ENCODE data around the gene TUBGCP3.

The TUBGCP3 gene

GRCh38 chr13:112441226-112441625, 146.7 kb downstream of the TUBGCP3 start:
- H3K27me3 ChIP-seq (ENCODE audit: low read length): no peaks in the 10 kb centered on the region
- H4K20me1 ChIP-seq (ENCODE audit: low read depth, low read length): no peaks in the 10 kb centered on the region
- H3K9ac ChIP-seq (ENCODE audit: low read length): no peak overlapping the region

DNA sequence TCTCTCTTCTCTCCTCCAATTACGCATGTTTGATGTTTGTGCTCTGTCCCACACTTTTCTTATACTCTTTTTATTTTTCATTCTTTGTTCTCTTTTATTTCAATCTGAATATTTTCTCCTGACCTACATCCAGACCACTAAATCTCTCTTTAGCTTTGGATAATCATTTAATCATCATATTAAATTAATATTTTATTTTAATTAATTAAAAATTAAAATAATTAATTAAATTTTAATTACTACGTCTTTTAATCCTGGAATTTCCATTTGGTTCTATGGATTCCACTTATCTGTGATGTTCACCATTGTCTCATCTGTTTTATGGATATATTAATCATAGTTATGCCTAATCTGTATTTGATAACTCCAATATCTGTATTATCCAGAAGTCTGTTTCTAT, 149.4 kb downstream of the TUBGCP3 start:
- H4K20me1 ChIP-seq (ENCODE audit: low read depth, low read length): no peaks in the 10 kb centered on the region
- no peak overlapping the region for H3K9ac ChIP-seq (ENCODE audit: low read length)
- no peaks in the 10 kb centered on the region for H3K36me3 ChIP-seq (ENCODE audit: low read length)
- no peak overlapping the region for H3K27ac ChIP-seq (ENCODE audit: low read depth, low read length)
- H3K79me2 ChIP-seq (ENCODE audit: insufficient read depth, low read length): no peaks in the 10 kb centered on the region
- H2AFZ ChIP-seq (ENCODE audit: low read depth, low read length, severe bottlenecking): no peak overlapping the region
- H3K9me2 ChIP-seq (replicated peaks; ENCODE audit: insufficient read depth, low read length): no peaks in the 10 kb centered on the region
- TF ChIP-seq, protein P1, sequence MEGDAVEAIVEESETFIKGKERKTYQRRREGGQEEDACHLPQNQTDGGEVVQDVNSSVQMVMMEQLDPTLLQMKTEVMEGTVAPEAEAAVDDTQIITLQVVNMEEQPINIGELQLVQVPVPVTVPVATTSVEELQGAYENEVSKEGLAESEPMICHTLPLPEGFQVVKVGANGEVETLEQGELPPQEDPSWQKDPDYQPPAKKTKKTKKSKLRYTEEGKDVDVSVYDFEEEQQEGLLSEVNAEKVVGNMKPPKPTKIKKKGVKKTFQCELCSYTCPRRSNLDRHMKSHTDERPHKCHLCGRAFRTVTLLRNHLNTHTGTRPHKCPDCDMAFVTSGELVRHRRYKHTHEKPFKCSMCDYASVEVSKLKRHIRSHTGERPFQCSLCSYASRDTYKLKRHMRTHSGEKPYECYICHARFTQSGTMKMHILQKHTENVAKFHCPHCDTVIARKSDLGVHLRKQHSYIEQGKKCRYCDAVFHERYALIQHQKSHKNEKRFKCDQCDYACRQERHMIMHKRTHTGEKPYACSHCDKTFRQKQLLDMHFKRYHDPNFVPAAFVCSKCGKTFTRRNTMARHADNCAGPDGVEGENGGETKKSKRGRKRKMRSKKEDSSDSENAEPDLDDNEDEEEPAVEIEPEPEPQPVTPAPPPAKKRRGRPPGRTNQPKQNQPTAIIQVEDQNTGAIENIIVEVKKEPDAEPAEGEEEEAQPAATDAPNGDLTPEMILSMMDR (IDR thresholded peaks at IDR 0.05; ENCODE audit: insufficient read depth, low read length, poor library complexity, severe bottlenecking): no peak
- TF ChIP-seq EZH2phosphoT487 (conservative IDR thresholded peaks at IDR 0.05; ENCODE audit: low read length): no peak
- H3K4me2 ChIP-seq (ENCODE audit: low read depth, low read length, poor library complexity, severe bottlenecking): no peak overlapping the region
- peaks cover 4% of the 10 kb centered on the region; the same call in 1 of the 2 replicates for H3K9me3 ChIP-seq (ENCODE audit: insufficient read depth, low read length)
- no peaks in the 10 kb centered on the region for H3K27me3 ChIP-seq (ENCODE audit: low read length)
- no peaks in the 10 kb centered on the region for H3F3A ChIP-seq (ENCODE audit: insufficient read depth)
- H3K4me3 ChIP-seq (ENCODE audit: insufficient read depth, low read length, poor library complexity, severe bottlenecking): no peak overlapping the region

More at GRCh38 chr13:112441226-112441625, 146.7 kb downstream of the TUBGCP3 start:
- no peak overlapping the region for H3K27ac ChIP-seq (ENCODE audit: low read depth, low read length)
- H3K79me2 ChIP-seq (ENCODE audit: insufficient read depth, low read length): no peaks in the 10 kb centered on the region
- no peaks in the 10 kb centered on the region for H3F3A ChIP-seq (ENCODE audit: insufficient read depth)
- H2AFZ ChIP-seq (ENCODE audit: low read depth, low read length, severe bottlenecking): no peak overlapping the region
- H3K4me2 ChIP-seq (ENCODE audit: low read depth, low read length, poor library complexity, severe bottlenecking): no peak overlapping the region
- peaks cover 4% of the 10 kb centered on the region; the same call in 1 of the 2 replicates for H3K9me3 ChIP-seq (ENCODE audit: insufficient read depth, low read length)
- no peak overlapping the region for H3K4me3 ChIP-seq (ENCODE audit: insufficient read depth, low read length, poor library complexity, severe bottlenecking)
- no peaks in the 10 kb centered on the region for H3K36me3 ChIP-seq (ENCODE audit: low read length)
- TF ChIP-seq EZH2phosphoT487 (conservative IDR thresholded peaks at IDR 0.05; ENCODE audit: low read length): no peak
- TF ChIP-seq, protein P1 (IDR thresholded peaks at IDR 0.05; ENCODE audit: insufficient read depth, low read length, poor library complexity, severe bottlenecking): no peak
- no peaks in the 10 kb centered on the region for H3K9me2 ChIP-seq (replicated peaks; ENCODE audit: insufficient read depth, low read length)

- no peaks in the 10 kb centered on the region for H3K36me3 ChIP-seq (ENCODE audit: low read length)
- no peaks in the 10 kb centered on the region for H3K9me2 ChIP-seq (replicated peaks; ENCODE audit: insufficient read depth, low read length)
- peaks cover 4% of the 10 kb centered on the region; the same call in 1 of the 2 replicates for H3K9me3 ChIP-seq (ENCODE audit: insufficient read depth, low read length)
- H3F3A ChIP-seq (ENCODE audit: insufficient read depth): no peaks in the 10 kb centered on the region
- H3K4me2 ChIP-seq (ENCODE audit: low read depth, low read length, poor library complexity, severe bottlenecking): no peak overlapping the region
- H3K9ac ChIP-seq (ENCODE audit: low read length): no peak overlapping the region
- H4K20me1 ChIP-seq (ENCODE audit: low read depth, low read length): no peaks in the 10 kb centered on the region
- H3K4me3 ChIP-seq (ENCODE audit: insufficient read depth, low read length, poor library complexity, severe bottlenecking): no peak overlapping the region
- H3K27me3 ChIP-seq (ENCODE audit: low read length): no peaks in the 10 kb centered on the region
- TF ChIP-seq EZH2phosphoT487 (conservative IDR thresholded peaks at IDR 0.05; ENCODE audit: low read length): no peak
- TF ChIP-seq, protein P1 (IDR thresholded peaks at IDR 0.05; ENCODE audit: insufficient read depth, low read length, poor library complexity, severe bottlenecking): no peak
- no peak overlapping the region for H3K27ac ChIP-seq (ENCODE audit: low read depth, low read length)
- H2AFZ ChIP-seq (ENCODE audit: low read depth, low read length, severe bottlenecking): no peak overlapping the region
- no peaks in the 10 kb centered on the region for H3K79me2 ChIP-seq (ENCODE audit: insufficient read depth, low read length)
Observed at GRCh38 chr13:112438094-112438493, 149.9 kb downstream of the TUBGCP3 start.

Measured in SU-DHL-6 (cell line).